Measurements from ENCODE around the gene SMOC1. TPM values are rescaled to one million over a fixed set of nuclear protein-coding genes. Genes with fewer than 3 reads are reported as not detected.

The SMOC1 gene
- total RNA-seq, 1 experiment from 2014 or later = 0.46 TPM

DNA sequence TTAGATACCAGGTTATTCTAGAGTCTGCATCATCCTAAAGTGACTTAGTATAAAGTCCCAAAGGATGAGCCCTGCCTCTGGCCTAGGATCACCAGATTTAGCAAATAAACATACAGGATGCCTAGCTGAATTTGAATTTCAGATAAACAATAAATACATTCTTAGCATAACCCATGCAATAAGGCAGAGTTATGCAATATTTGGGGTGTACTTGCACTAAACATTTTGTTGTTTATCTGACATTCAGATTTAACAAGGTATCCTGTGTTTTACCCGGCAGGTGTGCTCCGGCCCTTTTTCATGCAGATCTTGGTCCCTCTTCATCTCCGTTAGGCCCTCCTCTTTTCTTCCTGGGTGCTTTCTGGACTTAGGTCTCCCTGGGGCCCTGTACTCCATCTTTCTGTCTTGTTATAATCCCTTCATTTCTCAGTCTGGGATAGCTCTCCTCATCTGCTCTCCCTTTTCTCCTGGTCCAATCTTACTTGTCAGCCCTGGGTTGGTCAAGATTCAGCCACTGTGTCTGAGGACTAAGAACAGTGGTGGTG lies 18.1 kb upstream of the SMOC1 start:
- in situ Hi-C loops (cut with HindIII; ENCODE audit: low pct_unique_long_range_greater_than_20kb, low sequenced_read_pairs) = no loop called here
- ChIA-PET CTCF (no interaction called here), POLR2A (no interaction called here)
- no peaks in the 10 kb centered on the region for H3K36me3 ChIP-seq (ENCODE audit: control insufficient read depth, insufficient read depth, low read length)
- no peak overlapping the region for H3K4me3 ChIP-seq (ENCODE audit: low read depth in 2 of 2, low read length in 2 of 2)
- DNase-seq (ENCODE audit: low read depth, low spot score) (no peak), ATAC-seq (no peak)
- H3K4me1 ChIP-seq (ENCODE audit: control insufficient read depth, insufficient read depth, low read length) = no peaks in the 10 kb centered on the region
- no peak overlapping the region for H3K27ac ChIP-seq (ENCODE audit: low read length)
- TF ChIP-seq REST (IDR thresholded peaks at IDR 0.05; ENCODE audit: insufficient read depth in 1 of 2, low read depth in 2 of 2, low read length in 1 of 2) = no peak
- TF ChIP-seq TCF7L2 (IDR thresholded peaks at IDR 0.05; ENCODE audit: low read depth, low read length) = no peak
- no peak for TF ChIP-seq POLR2AphosphoS5 (IDR thresholded peaks at IDR 0.05; ENCODE audit: low read depth, low read length)
- TF ChIP-seq SIN3A (IDR thresholded peaks at IDR 0.05; ENCODE audit: borderline replicate concordance, insufficient read depth, low read depth, low read length) = no peak
- no peak for TF ChIP-seq CTCF (IDR thresholded peaks at IDR 0.05)
- no TSS peak for BruUV-seq (replicated peaks)
- H3K27me3 ChIP-seq (ENCODE audit: control insufficient read depth, insufficient read depth, low read length) = peaks cover 2% of the 10 kb centered on the region; the same call in 1 of the 2 replicates
- intact Hi-C loops (cut with micrococcal nuclease; ENCODE audit: unreplicated experiment) = no loop called here
- no peaks in the 10 kb centered on the region for H3K9me3 ChIP-seq (ENCODE audit: control insufficient read depth, insufficient read depth, low read depth, low read length)

GRCh38 chr14:69863083-69863482 lies 16.1 kb upstream of the SMOC1 start:
- TF ChIP-seq POLR2AphosphoS5 (IDR thresholded peaks at IDR 0.05; ENCODE audit: low read depth, low read length) (no peak), CTCF (IDR thresholded peaks at IDR 0.05) (no peak), TCF7L2 (IDR thresholded peaks at IDR 0.05; ENCODE audit: low read depth, low read length) (no peak), REST (IDR thresholded peaks at IDR 0.05; ENCODE audit: insufficient read depth in 1 of 2, low read depth in 2 of 2, low read length in 1 of 2) (no peak), SIN3A (IDR thresholded peaks at IDR 0.05; ENCODE audit: borderline replicate concordance, insufficient read depth, low read depth, low read length) (no peak)
- ATAC-seq (no peak), DNase-seq (ENCODE audit: low read depth, low spot score) (no peak)
- in situ Hi-C loops (cut with HindIII; ENCODE audit: low pct_unique_long_range_greater_than_20kb, low sequenced_read_pairs) = no loop called here
- Histone ChIP-seq H3K4me3 (ENCODE audit: low read depth in 2 of 2, low read length in 2 of 2) (no peak overlapping the region), H3K4me1 (ENCODE audit: control insufficient read depth, insufficient read depth, low read length) (no peaks in the 10 kb centered on the region), H3K9me3 (ENCODE audit: control insufficient read depth, insufficient read depth, low read depth, low read length) (no peaks in the 10 kb centered on the region), H3K27me3 (ENCODE audit: control insufficient read depth, insufficient read depth, low read length) (peaks cover 2% of the 10 kb centered on the region; the same call in 1 of the 2 replicates), H3K36me3 (ENCODE audit: control insufficient read depth, insufficient read depth, low read length) (no peaks in the 10 kb centered on the region), H3K27ac (ENCODE audit: low read length) (no peak overlapping the region)
- BruUV-seq (replicated peaks) = no TSS peak
- CTCF ChIA-PET = no interaction called here
- intact Hi-C loops (cut with micrococcal nuclease; ENCODE audit: unreplicated experiment) = no loop called here
- POLR2A ChIA-PET = no interaction called here

All from Panc1 (cell line).